BJ (cell line): ENCODE measurements around the gene ACSS1. TPM values are rescaled to one million over a fixed set of nuclear protein-coding genes. Genes with fewer than 3 reads are reported as not detected.

Source experiments
- CTCF ChIA-PET: fragments of 350-600 bp; formaldehyde crosslinking; extraction: SDS; loops from one replicate; lab custom pipeline; 2021; ENCODE audit warnings: antibody characterized with exemption, inconsistent platforms; lab: Yijun Ruan, JAX
- POLR2A ChIA-PET: fragments of 300-600 bp; sonication (Branson Sonifier 250); formaldehyde crosslinking; extraction: SDS; loops from one replicate; lab custom pipeline; 2021; ENCODE audit warnings: antibody characterized with exemption; lab: Charles Lee
- DNase-seq: peaks from one replicate; pipeline ENCODE4 v3.0.0-alpha.2; 2011; ENCODE audit warnings: low read depth
- H3K27me3 ChIP-seq: 2 replicates; pipeline ENCODE4 v1.6.0; 2011; ENCODE audit warnings: low read length; ENCODE audit not compliant: control insufficient read depth, insufficient read depth
- H3K36me3 ChIP-seq: 2 replicates; pipeline ENCODE4 v1.5.1; 2011; ENCODE audit warnings: low read length; ENCODE audit not compliant: control insufficient read depth, insufficient read depth
- H3K4me3 ChIP-seq: 2 replicates; pipeline ENCODE4 v1.5.1; 2011; ENCODE audit warnings: low read depth, mild to moderate bottlenecking, control low read depth, low read length
- CTCF ChIP-seq: IDR thresholded peaks from 2 replicates; pipeline ENCODE4 v1.5.1; 2011; ENCODE audit warnings: low read depth, mild to moderate bottlenecking, control low read depth, inconsistent platforms, low read length, moderate library complexity; ENCODE audit not compliant: insufficient read depth
- polyA plus RNA-seq: library from polyadenylated mRNA; depleted of rRNA; stranded (reverse); fragments of >200 nt; gene quantifications from 2 replicates; pipeline ENCODE4 v1.2.3, GENCODE V29; 2011

The ACSS1 gene
- polyA plus RNA-seq, 1 experiment: 6.3 TPM

GRCh38 chr20:25041813-25042530 is 16.0 kb downstream of the ACSS1 start:
- Histone ChIP-seq H3K4me3 (no peak overlapping the region), H3K36me3 (peaks cover 3% of the 10 kb centered on the region), H3K27me3 (no peaks in the 10 kb centered on the region)
- CTCF ChIA-PET: interaction anchor here (0.6 kb wide), 1 partner anchor 646 kb away, joined by 3 read pairs; no protein-coding TSS in a partner anchor
- no peak for DNase-seq
- TF ChIP-seq CTCF: no peak
- POLR2A ChIA-PET: no interaction called here

GRCh38 chr20:25040438-25040831 is 17.5 kb downstream of the ACSS1 start:
- Histone ChIP-seq H3K4me3 (no peak overlapping the region), H3K27me3 (no peaks in the 10 kb centered on the region), H3K36me3 (peaks cover 1% of the 10 kb centered on the region; the same call in 1 of the 2 replicates)
- POLR2A ChIA-PET: no interaction called here
- CTCF ChIA-PET: no interaction called here
- TF ChIP-seq CTCF: no peak
- no peak for DNase-seq

- no peak for DNase-seq
- no peak overlapping the region for H3K4me3 ChIP-seq
- H3K36me3 ChIP-seq: peaks cover 1% of the 10 kb centered on the region; the same call in 1 of the 2 replicates
- H3K27me3 ChIP-seq: no peaks in the 10 kb centered on the region
- TF ChIP-seq CTCF: no peak
- POLR2A ChIA-PET: interaction anchor here (0.6 kb wide), 1 partner anchor 36 kb away, joined by 3 read pairs; no protein-coding TSS in a partner anchor
- CTCF ChIA-PET: interaction anchor here (1.4 kb wide), 1 partner anchor 25 kb away, joined by 3 read pairs; no protein-coding TSS in a partner anchor
Observed at GRCh38 chr20:25039697-25040437, 18.1 kb downstream of the ACSS1 start.

- POLR2A ChIA-PET: no interaction called here
- DNase-seq: no peak
- H3K4me3 ChIP-seq: no peak overlapping the region
- H3K27me3 ChIP-seq: no peaks in the 10 kb centered on the region
- no peak for TF ChIP-seq CTCF
- no peaks in the 10 kb centered on the region for H3K36me3 ChIP-seq
- CTCF ChIA-PET: interaction anchor here (0.7 to 1.4 kb wide), 2 partner anchors 17 to 26 kb away, joined by 3 read pairs; no protein-coding TSS in a partner anchor
Observed at GRCh38 chr20:25038591-25039015, 19.3 kb downstream of the ACSS1 start.

- Histone ChIP-seq H3K4me3 (no peak overlapping the region), H3K27me3 (no peaks in the 10 kb centered on the region), H3K36me3 (no peaks in the 10 kb centered on the region)
- DNase-seq: no peak
- TF ChIP-seq CTCF: no peak
- CTCF ChIA-PET: interaction anchor here (0.7 kb wide), 2 partner anchors 17 to 22 kb away, joined by 3 read pairs; no protein-coding TSS in a partner anchor
- POLR2A ChIA-PET: no interaction called here
Observed at GRCh38 chr20:25038103-25038410, 19.9 kb downstream of the ACSS1 start.
